HS-27A (cell line): ENCODE results near the gene DIS3L2.
"Not testable (repeated sequence)": the region's sequence is repeated elsewhere in the genome, so short reads cannot be mapped to it uniquely, and the experiment has no call there.

Experiments used
- DNase-seq: peaks from one replicate; pipeline ENCODE4 v3.0.0-alpha.2; 2012; ENCODE audit warnings: low read depth, missing footprints

Gene DIS3L2

DNA sequence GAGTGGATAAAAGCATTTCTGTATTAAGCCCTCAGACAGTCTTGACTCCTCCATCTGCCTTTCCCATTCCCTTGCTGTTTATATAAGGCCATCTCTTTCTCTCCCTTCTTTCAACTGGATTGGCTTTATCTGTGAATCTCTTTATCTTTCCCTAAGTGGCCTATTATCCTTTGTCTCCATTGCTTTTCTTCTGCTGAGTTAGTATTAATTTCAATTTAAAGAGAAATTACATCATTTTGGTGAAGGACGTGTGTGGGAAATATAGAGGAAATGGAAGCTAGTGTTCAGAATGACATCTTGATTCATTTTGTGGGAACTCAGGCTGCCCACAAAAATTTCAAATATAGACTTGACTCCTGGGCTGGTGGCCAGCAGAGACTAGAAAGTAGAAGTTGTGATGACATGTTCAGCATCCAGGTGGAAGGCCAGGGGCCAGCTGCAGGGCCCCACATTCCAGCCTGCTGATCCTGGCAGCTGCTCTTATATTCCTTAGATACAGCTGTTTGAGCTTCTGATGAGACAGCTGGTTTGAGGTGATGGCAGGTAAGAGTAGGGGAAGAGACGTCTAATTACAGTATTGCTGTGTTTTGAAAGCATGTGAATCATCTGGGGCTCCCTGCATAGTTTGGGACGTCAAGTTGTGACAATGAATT, 52.3 kb downstream of the DIS3L2 start:
- peak; percentile 56 for DNase-seq

DNA sequence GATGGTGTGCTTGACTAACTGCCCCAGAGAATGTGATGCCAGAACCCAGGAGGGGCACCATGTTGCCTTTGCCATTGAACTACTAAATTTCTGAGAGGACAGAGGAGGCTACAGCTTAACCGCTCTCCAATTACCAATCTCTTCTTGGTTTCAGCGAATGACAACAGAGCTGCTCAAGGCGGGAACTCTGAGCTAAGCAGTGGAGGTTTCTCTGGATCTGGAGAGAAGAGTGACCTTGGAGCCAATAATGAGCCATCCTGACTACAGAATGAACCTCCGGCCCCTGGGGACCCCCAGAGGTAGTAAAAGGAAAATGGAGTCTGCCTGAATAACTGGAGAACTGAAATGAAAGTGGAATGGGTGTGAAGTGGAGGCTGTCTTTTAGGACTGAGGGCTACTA, 53.2 kb downstream of the DIS3L2 start:
- DNase-seq = no peak

DNA sequence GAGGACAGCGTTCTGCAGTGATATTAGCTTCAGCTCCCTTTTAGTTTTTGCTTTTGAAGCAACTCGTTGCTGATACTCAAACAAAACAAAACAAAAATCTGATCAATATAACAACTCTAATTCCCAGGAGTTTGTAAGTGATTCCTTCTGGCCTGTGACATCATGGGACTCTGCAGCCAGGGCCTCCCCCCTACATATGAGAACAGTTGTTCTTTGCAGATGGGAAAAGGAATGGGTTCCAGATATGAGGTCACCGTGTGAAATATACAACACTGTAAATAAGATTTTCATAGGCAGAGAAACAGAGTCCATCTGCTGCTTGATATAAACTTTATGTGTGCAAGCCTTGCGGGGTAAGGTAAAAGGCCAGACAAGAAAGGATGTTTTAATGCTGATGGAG, 56.7 kb downstream of the DIS3L2 start:
- DNase-seq = no peak

DNA sequence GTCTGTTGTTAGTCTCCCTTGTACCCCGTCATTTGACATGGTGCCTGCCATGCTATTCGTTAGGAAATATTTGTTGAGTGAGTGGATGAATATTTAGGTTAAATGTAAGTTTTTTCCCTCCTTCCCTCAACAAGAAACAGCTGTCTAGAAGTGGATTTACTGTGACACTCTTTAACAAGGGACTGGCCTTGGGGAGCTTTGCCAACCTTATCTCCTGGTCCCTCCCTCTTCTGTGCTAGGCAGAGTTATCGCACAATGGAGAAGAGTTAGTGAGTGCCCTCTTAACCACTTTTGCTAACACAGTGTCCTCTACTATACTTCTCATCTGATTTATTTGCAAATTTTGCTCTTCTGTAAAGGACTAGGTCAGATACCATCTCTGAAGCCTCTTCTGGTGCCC, 61.2 kb downstream of the DIS3L2 start:
- no peak for DNase-seq

DNA sequence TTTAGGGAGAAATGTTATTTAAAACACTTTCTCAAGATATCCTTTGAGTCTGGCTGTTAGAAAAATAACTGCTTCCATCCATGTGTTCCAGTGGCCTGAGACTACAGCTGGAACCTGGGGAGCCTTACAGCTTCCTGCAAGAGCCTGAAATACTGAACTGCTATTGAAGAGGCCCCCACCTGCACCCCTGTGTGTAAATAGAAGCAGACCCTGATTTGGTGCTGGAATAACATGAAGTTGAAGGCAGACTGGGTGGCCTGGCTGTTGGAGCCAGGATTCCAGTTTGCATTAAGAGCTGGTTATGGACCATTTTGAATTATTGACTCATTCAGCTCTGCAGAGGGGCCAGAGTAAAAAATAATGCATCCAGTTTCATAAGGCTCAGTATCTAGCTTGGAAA, 61.9 kb downstream of the DIS3L2 start:
- no peak for DNase-seq

DNA sequence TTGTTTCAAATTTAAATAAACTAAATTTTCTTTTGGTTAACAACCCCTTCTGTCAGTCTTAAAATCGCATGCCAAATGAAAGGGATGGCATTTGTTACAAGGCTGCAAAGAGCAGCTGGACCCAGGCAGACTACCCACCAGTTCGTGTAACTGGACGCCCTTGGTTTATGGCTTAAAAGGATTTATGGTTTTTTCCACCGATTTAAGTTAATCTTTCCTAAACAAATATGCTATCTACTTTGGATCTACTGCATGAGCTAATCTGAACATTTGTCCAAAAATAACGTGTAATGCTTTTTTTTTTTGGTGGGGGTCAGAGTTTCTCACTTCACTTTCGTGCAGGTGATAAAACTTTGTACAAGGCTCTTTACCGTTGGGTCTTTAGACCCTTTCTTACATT, 62.9 kb downstream of the DIS3L2 start:
- DNase-seq = no peak

DNA sequence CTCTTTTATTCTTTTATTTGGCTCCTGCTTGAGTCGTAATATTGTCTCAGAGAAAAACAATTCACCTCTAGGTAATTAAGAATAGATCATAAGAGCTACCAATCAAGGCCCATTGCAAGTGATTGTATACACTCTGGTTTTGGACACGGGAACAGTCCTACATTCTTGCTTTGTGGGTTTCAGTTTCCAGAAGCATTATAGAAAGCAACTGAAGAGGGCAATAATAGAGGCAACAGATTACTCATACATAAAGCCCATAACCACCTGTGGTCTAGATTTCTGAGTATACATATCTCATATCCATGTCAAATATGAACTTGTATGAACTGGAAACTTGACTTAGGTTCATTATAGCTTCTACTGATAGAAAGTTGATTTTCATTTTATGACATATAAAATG, 65.4 kb downstream of the DIS3L2 start:
- DNase-seq = no peak

DNA sequence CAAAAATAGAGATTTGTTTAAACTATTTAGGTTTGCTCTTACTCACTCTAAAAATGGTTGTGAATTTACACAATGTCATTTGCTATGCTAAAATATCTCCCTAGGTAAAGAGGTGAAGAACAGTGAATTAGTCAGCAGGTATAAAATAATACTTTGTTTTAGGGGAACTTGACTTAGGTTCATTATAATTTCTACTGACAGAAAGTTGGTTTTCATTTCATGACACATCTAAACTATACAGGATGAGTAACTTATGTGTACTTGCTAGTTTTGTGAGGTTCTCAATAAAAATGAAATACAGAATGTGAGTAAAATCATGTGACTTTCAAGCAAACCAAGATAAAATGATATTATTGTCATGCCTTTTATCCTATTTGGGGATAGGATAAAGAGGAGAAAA, 66.0 kb downstream of the DIS3L2 start:
- DNase-seq = no peak

DNA sequence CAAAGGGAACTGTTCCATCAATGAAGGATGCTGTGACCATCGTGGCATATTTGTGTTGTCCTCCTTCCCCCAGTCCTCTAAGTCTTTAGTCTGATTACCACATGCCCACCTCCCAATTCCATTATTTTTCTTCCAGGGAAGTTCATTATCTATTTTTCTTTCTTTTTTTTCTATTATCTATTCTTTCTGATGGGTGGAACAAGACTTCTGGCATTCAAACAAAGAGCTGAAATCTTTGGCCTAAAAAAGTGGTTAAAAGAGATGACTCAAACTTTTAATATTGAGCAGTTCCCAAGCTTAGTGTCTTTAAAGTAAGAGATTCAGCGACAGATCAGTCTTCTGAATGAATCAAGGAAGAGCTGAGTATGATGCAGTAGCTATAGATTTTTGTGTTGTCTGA, 66.6 kb downstream of the DIS3L2 start:
- no peak for DNase-seq

DNA sequence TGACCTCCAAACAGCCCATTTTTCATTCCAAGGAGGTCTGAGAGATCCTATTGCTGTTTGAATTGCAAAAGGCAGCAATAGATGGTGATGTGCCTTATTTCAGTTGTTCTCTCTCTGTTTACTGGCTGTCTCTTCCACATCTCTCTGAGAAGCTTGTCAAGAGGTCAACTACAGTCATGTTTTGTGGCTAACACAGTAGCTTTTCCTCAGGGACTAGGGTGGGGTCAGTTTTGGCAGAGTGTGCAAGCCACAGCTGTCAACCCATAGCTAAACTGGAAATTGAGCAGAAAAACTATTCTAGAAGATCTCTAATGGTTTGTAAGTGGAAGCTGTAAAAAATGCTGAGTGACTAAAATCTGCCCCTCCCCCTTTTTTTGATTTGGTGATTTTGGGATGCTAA, 67.1 kb downstream of the DIS3L2 start:
- DNase-seq = no peak

DNA sequence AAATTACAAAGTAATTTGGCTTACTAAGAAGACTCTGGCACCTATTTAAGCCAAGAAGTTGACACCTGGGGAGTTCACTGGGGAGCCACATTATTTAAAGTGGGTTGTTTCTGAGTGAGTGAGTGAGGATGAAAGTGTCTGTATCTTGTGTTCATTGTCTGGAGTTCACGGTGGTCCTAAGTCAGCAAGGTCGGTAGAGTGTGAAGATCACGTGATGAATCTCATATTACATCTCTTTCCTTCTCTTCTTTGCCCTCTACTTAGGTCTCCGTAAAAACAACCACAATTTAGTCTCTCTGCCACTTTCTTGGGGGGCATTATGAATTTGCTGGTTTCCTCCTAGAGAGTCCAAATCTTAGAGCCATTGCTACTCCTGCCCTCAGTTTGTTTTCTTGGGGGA, 67.8 kb downstream of the DIS3L2 start:
- no peak for DNase-seq

DNA sequence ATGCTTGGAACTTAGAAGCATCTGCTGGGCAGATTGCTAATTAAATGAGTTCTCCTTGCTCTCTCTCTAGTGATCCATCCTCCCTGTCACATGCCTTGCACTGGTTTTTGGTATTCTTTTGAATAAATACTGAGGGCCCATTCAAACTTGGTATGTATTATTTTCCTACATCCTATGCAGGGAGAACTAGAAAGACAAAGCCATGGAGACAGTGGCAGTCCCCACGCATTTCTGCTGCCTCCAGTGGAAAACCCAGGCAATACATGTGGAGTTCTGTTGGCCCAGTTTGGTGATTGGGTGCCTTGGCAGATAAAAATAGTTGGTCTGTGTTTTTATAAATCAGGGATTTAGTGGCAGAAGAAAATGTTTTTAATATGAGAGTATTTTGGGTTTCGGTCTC, 68.7 kb downstream of the DIS3L2 start:
- DNase-seq = no peak

DNA sequence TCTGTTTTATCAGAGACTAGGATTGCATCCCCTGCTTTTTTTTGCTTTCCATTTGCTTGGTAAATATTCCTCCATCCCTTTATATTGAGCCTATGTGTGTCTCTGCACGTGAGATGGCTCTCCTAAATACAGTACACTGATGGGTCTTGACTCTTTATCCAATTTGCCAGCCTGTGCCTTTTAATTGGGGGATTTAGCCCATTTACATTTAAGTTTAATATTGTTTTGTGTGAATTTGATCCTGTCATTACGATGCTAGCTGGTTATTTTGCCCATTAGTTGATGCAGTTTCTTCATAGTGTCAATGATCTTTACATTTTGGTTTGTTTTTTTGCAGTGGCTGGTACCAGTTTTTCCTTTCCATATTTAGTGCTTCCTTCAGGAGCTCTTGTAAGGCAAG, 73.8 kb downstream of the DIS3L2 start:
- DNase-seq = not testable (repeated sequence)

DNA sequence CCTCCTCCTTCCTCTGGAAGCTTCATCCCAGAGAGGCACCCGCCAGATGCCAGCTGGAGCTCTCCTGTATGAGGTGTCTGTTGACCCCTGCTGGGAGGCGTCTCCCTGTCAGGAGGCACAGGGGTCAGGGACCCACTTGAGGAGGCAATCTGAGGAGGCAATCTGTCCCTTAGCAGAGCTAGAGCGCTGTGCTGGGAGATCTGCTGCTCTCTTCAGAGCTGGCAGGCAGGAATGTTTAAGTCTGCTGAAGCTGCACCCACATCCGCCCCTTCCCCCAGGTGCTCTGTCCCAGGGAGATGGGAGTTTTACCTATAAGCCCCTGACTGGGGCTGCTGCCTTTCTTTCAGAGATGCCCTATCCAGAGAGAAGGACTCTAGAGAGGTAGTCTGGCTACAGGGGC, 75.4 kb downstream of the DIS3L2 start:
- DNase-seq = not testable (repeated sequence)

DNA sequence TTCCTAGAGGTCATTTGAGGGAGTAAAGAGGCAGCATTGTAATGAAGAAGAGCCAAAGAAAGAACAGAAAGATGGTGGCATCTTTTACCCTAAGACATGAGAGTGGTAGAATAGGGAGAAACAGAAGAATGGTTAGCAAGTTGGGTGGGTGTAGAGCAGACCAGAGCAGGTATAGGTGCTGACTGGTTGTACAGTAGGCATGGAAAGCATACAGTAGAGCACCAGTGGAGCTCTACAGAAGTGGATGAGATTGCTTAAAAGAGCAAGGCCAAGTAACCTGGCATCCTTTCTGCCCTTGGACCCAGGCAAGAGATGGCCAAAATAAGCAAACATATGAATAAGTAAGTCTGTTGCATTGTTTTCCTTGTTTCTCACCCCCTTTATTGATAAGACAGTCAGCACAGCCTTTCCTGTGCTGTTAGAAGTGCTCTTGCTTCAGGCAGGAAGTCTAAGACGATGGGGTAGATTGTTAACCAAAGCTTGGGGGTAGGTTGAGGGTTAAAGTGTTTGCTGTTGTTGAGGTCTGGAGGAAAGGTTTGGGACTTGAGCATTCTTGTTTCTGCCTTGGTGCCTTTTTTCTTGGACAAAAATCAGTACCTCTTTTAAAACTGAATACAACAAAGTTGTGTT, 76.9 kb downstream of the DIS3L2 start:
- DNase-seq = no peak

DNA sequence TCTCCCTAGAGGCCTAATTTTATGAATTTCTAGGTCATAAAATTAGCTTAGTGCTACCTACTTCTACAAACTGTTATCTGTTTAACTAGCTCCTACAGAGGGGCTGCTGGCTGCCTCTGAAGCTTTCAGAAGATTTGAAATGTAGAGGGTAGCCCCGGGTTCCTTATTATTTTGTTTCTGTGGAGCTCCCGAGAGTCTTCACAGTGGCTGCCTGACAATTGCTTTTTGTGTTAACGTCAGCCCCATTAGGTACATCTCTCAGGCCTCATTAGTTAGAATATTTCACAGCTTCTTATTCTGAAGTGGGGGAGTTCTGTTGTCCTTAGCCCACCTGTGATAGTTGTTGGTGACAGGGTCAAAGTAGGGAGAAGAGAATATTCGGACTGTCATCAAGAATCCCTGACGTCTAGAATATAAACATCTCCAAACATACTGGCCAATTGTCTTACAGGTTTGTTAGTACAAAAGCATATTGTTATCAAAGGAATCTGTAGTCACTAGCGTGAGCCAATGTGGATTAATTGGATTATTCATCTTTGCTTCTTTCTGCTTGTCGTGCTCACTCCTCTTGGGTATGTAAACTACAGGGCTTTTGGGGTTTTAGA, 77.5 kb downstream of the DIS3L2 start:
- DNase-seq = no peak

DNA sequence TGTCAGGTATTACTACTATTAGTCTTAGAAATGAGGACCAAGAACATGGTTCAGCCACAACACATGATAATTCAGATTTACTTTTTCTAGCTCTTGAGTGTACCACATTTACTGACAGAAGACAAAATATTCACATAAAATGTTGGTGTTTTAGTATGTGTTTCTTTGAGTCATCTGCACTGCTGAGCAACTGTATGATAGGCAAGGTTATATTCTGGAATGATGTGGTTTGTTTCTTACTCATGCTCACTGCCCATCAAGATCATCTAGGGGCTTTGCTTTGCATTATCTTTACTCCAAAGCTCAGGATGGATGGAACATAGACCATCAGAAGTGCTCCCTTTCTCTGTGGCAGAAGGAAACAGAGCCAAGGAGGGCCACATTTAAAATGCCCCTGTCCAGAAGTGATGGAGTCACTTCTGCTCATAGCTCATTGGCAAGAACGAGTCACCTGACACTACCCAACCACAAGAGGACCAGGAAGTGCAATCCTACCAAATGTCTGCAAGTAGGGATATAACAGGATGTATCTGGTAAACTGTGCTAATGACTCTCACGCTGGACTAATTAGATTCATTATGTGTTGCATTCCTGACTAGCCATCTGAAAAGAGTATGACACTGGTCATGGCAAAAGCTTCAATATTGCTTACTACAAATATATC, 81.5 kb downstream of the DIS3L2 start:
- no peak for DNase-seq

DNA sequence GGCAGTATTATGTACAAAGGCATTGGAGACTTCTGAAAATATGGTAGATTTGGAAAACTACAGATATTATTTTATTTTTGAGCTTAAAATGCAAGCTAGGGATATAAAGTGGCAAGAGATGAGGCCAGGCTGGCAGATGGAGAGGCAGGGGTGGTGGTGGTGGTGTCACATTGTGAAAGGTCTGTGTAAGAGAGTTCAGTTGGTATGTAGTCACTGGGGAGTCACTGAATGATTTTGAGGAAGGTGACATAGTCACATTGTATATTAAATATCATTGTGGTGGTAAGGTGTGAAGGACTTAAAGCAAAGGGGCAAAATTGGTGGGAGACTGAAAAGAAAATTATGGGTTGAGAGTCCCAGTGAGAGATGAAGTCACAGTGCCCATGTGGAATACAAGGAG, 82.5 kb downstream of the DIS3L2 start:
- DNase-seq = no peak

DNA sequence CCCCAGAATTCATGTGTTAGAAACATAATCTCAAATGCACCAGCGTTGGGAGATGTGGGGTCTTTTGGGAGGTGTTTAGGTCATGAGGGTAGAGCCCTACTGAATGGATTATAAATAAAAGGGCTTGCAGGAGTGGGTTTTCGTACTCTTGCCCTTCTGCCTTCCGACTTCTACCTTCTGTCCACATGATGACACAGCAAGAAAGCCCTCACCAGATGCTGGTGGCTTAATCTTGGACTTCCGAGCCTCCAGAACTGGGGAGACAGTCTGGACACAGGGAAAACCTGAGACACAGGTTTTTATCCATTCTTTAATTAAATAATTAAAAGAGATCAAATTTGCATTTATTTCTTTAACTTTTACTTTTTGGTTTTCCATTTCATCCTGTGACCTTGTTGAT, 87.8 kb downstream of the DIS3L2 start:
- DNase-seq = no peak

DNA sequence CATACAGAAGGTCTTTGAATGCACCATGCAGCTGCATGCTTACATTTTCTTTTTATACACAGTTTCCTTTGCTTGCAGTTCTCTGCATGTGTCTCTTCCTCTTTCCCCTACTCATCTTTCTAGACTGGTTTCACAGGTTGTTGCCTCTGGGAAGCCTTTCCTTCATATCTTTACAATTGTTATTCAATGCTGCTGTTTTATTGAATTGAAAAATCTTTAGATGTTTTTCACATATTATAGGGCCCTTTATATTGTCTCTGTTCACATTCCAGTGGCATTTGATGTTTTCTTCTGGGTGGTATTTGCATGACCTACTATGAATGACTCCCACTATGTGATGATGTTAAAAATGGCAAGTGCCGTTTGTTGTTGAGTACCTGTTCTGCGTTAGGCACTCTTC, 91.1 kb downstream of the DIS3L2 start:
- DNase-seq = no peak

DNA sequence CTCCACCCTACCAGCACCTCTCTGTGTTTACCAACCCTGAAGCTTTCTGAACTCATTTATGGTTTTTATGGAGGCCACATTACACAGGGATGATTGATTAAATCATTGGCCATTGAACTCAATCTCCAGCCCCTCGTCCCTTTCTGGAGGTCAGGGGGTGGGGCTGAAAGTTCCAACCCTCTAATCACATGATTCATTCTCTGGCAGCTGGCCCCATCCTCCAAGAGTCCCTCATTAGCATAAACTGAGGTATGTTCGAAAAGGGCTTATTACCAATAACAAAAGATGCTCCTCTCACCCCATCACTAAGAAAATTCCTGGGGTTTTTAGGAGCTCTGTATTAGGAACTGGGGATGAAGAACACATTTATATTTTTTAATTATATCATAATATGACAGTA, 92.3 kb downstream of the DIS3L2 start:
- DNase-seq = no peak

DNA sequence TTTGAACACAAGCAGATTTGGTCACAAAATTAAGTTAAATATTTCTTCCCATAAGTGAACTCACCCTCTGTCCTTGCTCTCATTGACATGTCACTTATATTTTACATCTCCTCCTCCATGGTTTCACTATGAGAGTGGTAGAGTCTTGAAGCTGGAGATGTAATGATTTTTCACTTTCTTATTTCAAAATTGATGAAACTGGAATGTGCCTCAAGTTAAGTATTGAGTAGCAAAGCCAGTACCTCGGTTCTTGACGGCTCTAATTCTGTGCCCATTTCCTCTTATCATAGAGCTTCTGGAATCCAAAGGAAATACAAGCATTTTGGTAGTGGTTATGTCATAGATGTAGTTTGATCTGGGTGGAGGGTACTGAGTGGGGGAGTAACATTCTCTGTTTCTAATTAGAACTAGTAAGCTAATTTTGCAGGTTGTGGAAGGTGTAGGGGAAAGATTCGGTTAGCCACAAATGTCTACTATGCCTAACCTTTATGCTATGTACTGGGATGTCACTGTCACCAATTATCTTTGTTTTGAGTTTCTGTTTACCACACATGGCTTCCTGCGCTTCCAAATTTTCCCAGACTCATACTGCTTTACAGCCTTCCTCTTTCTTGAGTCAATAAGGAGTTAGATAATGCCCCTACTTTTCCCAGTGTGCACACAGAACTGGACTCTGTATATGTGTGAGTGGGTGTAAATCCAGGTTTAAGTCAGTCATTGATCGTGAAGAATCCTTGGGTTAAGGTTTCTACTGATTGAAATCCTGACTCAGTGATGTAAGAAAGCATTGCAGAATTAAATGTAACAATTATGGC, 96.8 kb downstream of the DIS3L2 start:
- DNase-seq = no peak
